Stimulated activated CD4-positive, alpha-beta T cell treated with anti-CD3 and anti-CD28 coated beads, Interleukin-4, amount 100 ng/mL, for 48 hours (primary cell): ENCODE results near the gene MRPL49.
A peak's percentile ranks its signal among the peaks of the same experiment; 100 is the strongest.

Experiments used
- DNase-seq, 2 donors: peaks; one replicate each; pipeline ENCODE4 v3.0.0-alpha.2; 2020; ENCODE audit warnings: low read depth in 2 of 2

The MRPL49 gene

DNA sequence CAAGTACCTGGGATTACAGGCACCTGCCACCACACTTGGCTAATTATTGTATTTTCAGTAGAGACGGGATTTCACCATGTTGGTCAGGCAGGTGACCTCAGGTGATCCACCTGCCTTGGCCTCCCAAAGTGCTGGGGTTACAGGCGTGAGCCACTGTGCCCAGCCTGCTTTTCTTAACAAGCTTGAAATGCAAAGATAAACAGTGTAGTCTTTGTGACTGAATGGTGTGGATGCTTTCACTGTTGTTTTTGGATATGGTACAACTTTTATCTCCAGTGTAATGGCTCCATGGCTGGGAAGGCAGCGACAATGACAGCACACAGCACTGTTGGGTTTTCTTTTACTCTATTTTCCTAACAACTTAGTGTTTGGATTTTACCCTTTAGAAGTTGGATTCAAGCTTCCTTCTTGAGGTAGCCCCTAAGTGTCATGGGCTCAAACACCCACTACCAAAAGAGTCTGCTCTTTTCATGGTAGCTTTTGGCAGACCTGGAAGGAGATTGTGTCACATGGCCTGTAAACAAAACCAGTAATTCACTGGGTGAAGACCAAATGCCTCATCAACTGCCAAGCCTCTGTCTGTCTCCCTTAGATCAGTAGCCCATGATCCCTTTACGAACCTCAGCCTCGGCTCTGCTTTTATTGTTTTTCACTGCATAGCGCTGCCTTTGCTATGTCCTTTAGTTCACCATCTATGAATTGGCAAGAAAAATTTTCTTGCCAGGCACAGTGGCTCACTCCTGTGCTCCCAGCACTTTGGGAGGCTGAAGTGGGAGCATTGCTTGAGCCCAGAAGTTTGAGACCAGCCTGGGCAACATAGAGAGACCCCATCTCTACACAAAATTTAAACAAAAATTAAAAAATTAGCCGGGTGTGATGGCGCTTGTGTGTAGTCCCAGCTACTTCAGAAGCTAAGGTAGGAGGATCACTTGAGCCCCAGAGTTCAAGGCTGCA lies 19.7 kb upstream of the MRPL49 start:
- no peak for DNase-seq

GRCh38 chr11:65103476-65103875 lies 18.6 kb upstream of the MRPL49 start:
- DNase-seq = no peak

- DNase-seq = no peak
Observed at GRCh38 chr11:65104628-65105027, 17.5 kb upstream of the MRPL49 start.

DNA sequence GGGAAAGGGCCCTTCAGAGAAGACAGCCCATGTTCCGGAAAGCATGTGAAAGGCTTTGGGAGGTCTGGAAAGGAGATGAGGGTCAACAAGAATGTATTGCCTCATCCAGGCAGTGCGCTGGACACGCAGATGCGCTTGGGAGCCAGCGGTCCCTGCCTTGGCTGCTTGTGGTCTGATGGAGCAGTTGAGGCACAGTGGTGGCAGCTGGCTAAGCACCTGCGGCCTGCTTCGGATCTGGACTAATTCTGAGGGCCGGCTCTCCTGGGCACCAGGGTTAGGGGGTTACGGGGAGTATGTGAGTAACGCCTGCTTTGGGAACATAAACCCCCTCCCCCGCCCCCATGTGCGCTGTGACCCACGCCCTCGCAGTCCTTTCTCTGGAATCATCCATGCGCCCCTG lies 15.0 kb upstream of the MRPL49 start:
- no peak for DNase-seq

GRCh38 chr11:65107751-65108468 lies 14.2 kb upstream of the MRPL49 start:
- DNase-seq = no peak

DNA sequence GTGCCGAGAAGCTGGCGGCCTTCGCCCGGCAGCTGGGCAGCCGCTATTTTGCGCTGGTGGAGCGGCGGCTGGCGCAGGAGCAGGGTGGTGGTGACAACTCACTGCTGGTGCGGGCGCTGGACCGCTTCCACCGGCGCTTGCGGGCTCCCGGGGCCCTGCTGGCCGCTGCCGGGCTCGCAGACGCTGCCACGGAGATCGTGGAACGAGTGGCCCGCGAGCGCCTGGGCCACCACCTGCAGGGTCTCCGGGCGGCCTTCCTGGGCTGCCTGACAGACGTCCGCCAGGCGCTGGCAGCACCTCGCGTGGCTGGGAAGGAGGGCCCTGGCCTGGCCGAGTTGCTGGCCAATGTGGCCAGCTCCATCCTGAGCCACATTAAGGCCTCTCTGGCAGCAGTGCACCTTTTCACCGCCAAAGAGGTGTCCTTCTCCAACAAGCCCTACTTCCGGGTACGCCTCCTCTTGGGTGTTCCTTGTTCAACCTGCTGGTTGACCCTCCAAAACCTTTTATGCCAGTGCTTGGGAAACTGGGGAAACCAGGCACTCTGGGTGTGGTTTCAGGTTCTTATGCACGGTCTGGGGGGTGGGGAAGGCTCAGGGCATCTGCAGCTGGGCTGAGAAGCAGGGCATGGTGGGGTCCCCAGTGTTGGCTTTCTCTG lies 13.5 kb upstream of the MRPL49 start:
- DNase-seq = no peak

DNA sequence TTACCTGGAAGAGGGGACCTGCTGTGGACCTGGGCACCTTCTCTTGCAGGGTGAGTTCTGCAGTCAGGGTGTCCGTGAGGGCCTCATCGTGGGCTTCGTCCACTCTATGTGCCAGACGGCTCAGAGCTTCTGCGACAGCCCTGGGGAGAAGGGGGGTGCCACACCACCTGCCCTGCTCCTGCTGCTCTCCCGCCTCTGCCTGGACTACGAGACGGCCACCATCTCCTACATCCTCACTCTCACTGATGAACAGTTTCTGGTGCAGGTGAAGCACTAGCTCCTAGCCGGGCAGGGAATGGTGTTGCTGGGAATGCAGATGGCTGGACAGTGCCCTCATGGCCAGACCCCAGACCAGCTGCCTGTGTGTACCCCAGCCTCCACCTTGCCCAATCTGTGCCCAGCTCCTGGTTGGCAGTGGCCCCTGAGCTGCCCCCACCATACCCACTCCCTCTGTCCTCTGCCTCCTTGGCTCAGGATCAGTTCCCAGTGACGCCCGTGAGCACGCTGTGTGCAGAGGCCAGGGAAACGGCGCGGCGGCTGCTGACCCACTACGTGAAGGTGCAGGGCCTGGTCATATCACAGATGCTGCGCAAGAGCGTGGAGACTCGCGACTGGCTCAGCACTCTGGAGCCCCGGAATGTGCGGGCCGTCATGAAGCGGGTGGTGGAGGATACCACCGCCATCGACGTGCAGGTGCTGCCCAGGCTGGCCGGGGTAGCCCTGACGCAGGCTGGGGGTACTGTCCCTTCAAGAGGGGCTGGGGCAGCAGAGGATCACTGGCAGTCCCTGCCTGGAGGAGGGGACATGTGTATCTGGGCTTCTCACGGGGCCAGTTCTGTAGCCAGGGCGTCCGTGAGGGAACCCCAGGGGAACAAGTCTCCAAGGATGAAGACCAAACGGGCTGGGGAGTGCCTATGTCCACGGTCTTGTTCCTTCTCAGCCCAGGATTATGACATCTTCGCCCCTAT lies 12.6 kb upstream of the MRPL49 start:
- no peak for DNase-seq

- peak; percentile 90 to 99 for DNase-seq
Observed at GRCh38 chr11:65110354-65110861, 11.7 kb upstream of the MRPL49 start.

DNA sequence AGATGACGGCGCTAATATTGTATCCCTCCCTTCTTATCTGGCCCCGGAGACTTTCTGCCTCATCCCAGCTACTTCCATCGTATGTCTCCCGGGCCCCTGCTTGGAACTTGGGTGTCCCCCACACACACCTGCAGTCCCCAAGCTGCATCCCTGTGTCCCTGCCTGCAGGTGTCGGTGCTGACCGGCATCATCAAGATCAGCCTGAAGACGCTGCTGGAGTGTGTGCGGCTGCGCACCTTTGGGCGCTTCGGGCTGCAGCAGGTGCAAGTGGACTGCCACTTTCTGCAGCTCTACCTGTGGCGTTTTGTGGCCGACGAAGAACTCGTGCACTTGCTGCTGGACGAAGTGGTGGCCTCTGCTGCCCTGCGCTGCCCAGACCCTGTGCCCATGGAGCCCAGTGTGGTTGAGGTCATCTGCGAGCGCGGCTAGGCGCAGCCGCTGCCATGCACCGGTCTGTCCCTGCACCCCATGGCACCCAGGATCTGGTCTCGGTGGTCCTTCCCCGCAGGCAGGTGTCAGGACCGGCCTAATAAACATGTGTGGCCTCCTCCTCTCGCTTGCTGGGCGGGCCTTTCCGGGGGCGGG lies 10.9 kb upstream of the MRPL49 start:
- no peak for DNase-seq

DNA sequence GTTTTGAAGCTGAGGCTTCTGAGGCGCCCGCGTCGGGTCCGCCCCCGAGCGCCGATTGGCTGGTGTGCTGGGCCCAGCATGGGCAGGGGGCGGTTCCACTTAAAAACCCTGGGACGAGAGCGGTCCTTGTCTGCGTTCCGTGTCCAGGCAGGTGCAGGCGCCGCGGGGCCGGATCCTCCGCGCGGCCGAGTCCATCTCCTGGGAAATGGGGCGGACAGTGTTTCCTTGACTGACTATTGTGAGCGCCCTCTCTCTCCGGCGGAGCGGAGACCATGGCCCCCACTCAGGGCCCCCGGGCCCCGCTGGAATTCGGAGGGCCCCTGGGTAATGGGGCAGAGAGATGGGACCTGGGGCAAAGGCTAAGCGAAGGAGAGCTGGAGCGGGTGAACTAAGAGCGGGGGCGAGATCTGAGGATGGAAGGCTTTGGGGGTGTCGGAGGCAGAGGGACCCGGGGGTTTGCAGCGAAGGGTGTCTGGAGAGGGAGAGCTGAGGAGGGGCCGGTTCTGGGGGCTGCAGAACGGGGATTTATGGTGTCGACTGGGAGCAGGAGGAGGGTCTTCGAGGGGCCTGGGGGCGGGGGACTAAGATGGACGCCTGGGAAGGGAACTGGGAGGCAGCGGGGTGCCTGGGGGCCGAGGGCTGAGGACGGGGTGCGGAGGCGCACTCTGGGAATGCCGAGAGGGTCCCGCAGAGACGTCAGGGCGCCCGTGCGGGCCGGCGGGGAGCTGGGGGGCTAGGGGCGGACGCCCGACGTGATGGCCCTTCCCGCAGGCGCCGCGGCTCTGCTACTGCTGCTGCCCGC lies 10.2 kb upstream of the MRPL49 start, which contains the start of gene TM7SF2:
Gene TM7SF2, plus strand, starts transcription at position 129 of the 802 bp plus-strand sequence. Its CDS starts 144 bp downstream, at position 273.
- peak; percentile 93 to 94 for DNase-seq

GRCh38 chr11:65112546-65113360 lies 9.4 kb upstream of the MRPL49 start:
- peak; percentile 65 to 66 for DNase-seq

DNA sequence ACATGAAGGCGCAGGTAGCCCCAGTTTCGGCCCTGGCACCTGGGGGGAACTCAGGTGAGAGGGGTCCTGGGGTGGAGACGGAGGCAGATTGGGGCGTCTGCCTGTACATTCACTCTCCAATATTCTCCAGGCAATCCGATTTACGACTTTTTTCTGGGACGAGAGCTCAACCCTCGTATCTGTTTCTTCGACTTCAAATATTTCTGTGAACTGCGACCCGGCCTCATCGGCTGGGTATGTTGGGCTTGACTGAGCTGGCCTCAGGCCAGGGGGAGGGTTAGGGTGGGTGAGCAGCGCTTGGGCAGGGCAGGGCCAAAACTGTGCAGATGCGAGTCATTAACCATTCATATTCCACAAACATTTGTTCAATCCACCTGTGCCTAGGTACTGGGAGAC lies 8.8 kb upstream of the MRPL49 start:
- DNase-seq = no peak

DNA sequence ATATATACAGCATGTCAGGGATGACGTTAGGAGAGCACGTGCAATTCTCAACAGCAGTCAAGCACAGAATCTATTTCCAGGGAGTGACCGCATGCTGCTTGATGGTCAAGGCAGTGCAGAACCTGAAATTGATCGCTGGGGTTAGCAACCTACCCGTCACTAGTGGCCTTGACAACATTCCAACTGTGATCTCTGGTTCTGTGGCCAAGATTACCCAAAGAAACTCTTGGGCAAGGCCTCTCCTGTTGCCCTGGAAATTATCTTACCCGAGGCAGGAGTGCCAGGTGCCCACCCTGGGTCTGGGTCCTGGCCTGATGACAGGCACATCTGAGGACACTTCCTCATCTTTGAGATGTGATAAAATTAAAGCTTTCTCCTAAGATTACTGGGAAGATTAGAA lies 8.3 kb upstream of the MRPL49 start:
- DNase-seq = no peak

DNA sequence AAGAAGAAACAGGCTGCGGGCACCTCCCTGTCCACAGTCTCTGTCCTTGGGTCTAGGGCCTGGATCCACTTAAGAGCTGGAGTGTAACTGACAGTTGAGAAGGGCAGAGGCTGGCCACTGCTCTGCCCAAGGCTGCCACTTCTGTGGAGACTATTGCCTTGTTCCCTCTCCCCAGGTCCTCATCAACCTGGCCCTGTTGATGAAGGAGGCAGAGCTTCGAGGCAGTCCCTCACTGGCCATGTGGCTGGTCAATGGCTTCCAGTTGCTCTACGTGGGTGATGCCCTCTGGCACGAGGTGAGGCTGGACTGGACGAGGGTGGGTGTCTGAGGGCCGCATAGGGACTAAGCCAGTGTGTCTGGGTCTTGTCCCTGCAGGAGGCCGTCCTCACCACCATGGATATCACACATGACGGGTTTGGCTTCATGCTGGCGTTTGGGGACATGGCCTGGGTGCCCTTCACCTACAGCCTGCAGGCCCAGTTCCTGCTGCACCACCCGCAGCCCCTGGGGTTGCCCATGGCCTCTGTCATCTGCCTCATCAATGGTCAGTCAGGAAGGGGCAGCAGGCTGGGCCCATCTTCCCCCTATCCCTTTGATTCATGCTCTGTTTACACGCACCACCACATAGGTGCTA lies 7.5 kb upstream of the MRPL49 start:
- DNase-seq = no peak

DNA sequence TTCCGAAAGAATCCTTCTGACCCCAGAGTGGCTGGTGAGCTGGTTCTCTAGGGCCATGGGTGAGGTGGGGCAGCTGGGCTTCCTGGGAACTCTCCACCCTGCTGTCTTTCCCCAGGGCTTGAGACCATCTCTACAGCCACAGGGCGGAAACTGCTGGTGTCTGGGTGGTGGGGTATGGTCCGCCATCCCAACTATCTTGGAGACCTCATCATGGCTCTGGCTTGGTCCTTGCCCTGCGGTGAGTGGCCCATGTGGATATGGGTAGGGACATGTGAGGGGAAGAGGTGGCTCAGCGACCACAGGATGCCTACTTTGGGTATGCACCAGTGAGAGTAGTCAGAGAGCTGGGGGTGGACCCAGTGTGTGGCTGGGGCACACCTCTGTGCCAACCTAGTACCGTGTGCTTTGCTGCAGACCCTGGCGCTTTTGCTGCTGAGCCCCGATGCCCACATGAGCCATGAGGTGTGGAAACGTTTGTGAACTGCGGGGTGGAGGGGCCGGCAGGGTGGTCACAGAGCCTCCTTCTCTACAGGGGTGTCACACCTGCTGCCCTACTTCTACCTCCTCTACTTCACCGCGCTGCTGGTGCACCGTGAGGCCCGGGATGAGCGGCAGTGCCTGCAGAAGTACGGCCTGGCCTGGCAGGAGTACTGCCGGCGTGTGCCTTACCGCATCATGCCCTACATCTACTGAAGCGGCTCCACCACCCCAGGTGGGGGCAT lies 6.6 kb upstream of the MRPL49 start:
- DNase-seq = no peak

DNA sequence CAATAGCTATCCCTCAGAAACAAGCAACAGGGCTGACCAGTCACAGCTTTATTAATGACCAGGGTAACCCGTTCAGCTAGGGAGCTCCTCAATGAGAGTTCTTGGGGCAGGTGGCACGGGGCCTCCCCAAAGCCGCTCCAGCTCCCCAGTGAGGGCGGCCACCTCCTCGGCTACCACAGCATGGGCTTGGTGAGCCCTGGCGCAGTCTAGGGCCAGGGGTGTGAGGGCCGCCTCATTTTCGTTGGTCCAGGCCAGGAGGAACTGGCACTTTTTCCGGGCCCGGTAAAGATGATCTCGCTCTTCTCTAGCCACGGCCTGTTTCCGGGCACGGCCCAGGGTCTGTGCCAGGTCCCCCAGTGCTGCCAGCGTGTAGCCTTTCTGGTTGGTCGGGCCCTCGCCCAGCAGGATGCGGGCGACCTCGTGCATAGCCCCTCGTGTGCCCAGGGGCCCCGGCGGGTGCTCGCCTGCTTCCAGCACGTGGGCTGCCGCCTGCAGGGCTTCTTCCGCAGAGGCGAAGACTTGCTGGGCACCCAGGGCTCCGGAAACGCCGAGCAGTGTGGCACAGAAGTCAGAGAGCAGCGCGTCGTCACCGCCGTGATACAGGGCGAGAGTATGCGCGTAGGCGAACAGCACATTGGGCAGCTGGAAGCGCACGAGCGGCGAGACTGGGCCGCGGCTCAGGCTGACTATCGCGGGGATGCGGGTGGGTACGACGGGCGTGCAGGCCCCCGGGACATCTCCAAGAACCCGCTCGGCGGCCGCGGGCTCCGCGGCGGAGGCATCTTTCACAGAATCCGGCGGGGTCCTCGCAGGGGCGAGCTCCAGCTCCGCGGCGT lies 5.5 kb upstream of the MRPL49 start:
- DNase-seq = peak in 1 of 2 donors; percentile 54
